SK-N-SH (cell line): ENCODE results near the gene GP1BA. TPM values are rescaled to one million over a fixed set of nuclear protein-coding genes. Genes with fewer than 3 reads are reported as not detected.

Experiments
- CTCF ChIA-PET: fragments of 300-600, 350-600 bp; formaldehyde crosslinking; extraction: SDS; loops from one replicate; lab custom pipeline; 2021; lab: Yijun Ruan, JAX
- POLR2A ChIA-PET: fragments of 350-600 bp; sonication (Branson Sonifier 250); formaldehyde crosslinking; extraction: SDS; loops from one replicate; lab custom pipeline; 2020; ENCODE audit warnings: antibody characterized with exemption, inconsistent platforms; lab: Yijun Ruan, JAX
- DNase-seq: peaks from one replicate; pipeline ENCODE4 v3.0.0; 2012
- H2AFZ ChIP-seq: fragments of 200-600 bp; sonication (generic); 2 replicates; pipeline ENCODE4 v1.8.1; 2016; ENCODE audit warnings: antibody characterized with exemption, mild to moderate bottlenecking, low read depth
- H3F3A ChIP-seq: fragments of 200-600 bp; sonication (generic); replicated peaks from 2 replicates; pipeline ENCODE3; 2016; ENCODE audit warnings: antibody characterized with exemption, mild to moderate bottlenecking; ENCODE audit not compliant: insufficient read depth
- H3K27ac ChIP-seq, 2 experiments: fragments of 200-500 bp in 1 of 2; fragments of 200-600 bp in 1 of 2; sonication (Bioruptor generic) in 1 of 2; sonication (generic), shearing (Covaris generic) in 1 of 2; 2 replicates each; pipeline versions ENCODE4 v1.5.1 to v1.6.1; 2014 to 2016; ENCODE audit warnings: low read depth in 2 of 2, inconsistent platforms in 1 of 2, low read length in 1 of 2, mild to moderate bottlenecking in 1 of 2, mixed read lengths in 1 of 2
- H3K27me3 ChIP-seq: fragments of 200-600 bp; sonication (generic), shearing (Covaris generic); 2 replicates; pipeline ENCODE4 v1.6.1; 2016; ENCODE audit warnings: mixed run types; ENCODE audit not compliant: insufficient read depth
- H3K36me3 ChIP-seq, 2 experiments: fragments of 200-500 bp in 1 of 2; fragments of 200-600 bp in 1 of 2; sonication (Bioruptor generic) in 1 of 2; sonication (generic) in 1 of 2; replicated peaks in 1 of 2; 2 replicates each; pipeline versions ENCODE3 to v1.5.1; 2014 to 2016; ENCODE audit warnings: low read length in 1 of 2, mild to moderate bottlenecking in 1 of 2; ENCODE audit not compliant: insufficient read depth in 2 of 2, control insufficient read depth in 1 of 2
- H3K4me1 ChIP-seq, 2 experiments: fragments of 200-500 bp in 1 of 2; fragments of 200-600 bp in 1 of 2; sonication (Bioruptor generic) in 1 of 2; sonication (generic), shearing (Covaris generic) in 1 of 2; 2 replicates each; pipeline versions ENCODE4 v1.5.1 to v1.6.1; 2014 to 2016; ENCODE audit warnings: low read depth in 1 of 2, low read length in 1 of 2, mixed run types in 1 of 2; ENCODE audit not compliant: insufficient read depth in 2 of 2, control insufficient read depth in 1 of 2
- H3K4me2 ChIP-seq: fragments of 200-600 bp; sonication (generic), shearing (Covaris generic); 2 replicates; pipeline ENCODE4 v1.6.1; 2017; ENCODE audit warnings: mixed run types
- H3K4me3 ChIP-seq, 2 experiments: fragments of 200-500 bp in 1 of 2; fragments of 200-600 bp in 1 of 2; sonication (Bioruptor generic) in 1 of 2; sonication (generic), shearing (Covaris generic) in 1 of 2; 2 replicates each; pipeline versions ENCODE4 v1.5.1 to v1.8.1; 2014 to 2016; ENCODE audit warnings: low read depth in 2 of 2, inconsistent platforms in 1 of 2, low read length in 1 of 2, mild to moderate bottlenecking in 1 of 2, mixed read lengths in 1 of 2, moderate library complexity in 1 of 2
- H3K79me2 ChIP-seq: fragments of 200-600 bp; sonication (generic); 2 replicates; pipeline ENCODE4 v1.8.1; 2017; ENCODE audit warnings: mild to moderate bottlenecking; ENCODE audit not compliant: insufficient read depth
- H3K9ac ChIP-seq: fragments of 200-600 bp; sonication (generic); 2 replicates; pipeline ENCODE4 v1.6.1; 2017; ENCODE audit warnings: mixed run types
- H3K9me2 ChIP-seq: fragments of 200-600 bp; sonication (generic); 2 replicates; pipeline ENCODE4 v1.6.1; 2017; ENCODE audit warnings: mixed run types
- H3K9me3 ChIP-seq: fragments of 200-600 bp; sonication (generic); 2 replicates; pipeline ENCODE4 v1.6.1; 2017; ENCODE audit warnings: mixed run types, mild to moderate bottlenecking, moderate library complexity
- H4K20me1 ChIP-seq: fragments of 200-600 bp; sonication (generic); 2 replicates; pipeline ENCODE4 v1.6.1; 2017; ENCODE audit warnings: mild to moderate bottlenecking, mixed run types; ENCODE audit not compliant: insufficient read depth
- CTCF ChIP-seq: fragments of 200-600 bp; sonication (generic); IDR thresholded peaks from 2 replicates; pipeline ENCODE4 v1.6.1; 2017; ENCODE audit warnings: antibody characterized with exemption, mild to moderate bottlenecking, moderate library complexity
- EP300 ChIP-seq, 2 experiments: IDR thresholded peaks; 2 replicates each; pipeline versions ENCODE4 v1.4.0 to v1.6.1; 2012; ENCODE audit warnings: borderline replicate concordance in 1 of 2, low read depth in 1 of 2, low read length in 1 of 2
- FOSL2 ChIP-seq: IDR thresholded peaks from 2 replicates; pipeline ENCODE4 v1.4.0; 2012; ENCODE audit warnings: low read depth, mild to moderate bottlenecking, moderate library complexity, borderline replicate concordance
- FOXM1 ChIP-seq: IDR thresholded peaks from 2 replicates; pipeline ENCODE4 v1.4.0; 2012; ENCODE audit warnings: low read depth, mild to moderate bottlenecking
- GABPA ChIP-seq: IDR thresholded peaks from 2 replicates; pipeline ENCODE4 v1.4.0; 2012; ENCODE audit warnings: low read depth, mild to moderate bottlenecking
- JUND ChIP-seq: IDR thresholded peaks from 2 replicates; pipeline ENCODE4 v1.4.0; 2012
- MAX ChIP-seq: IDR thresholded peaks from 2 replicates; pipeline ENCODE4 v1.4.0; 2012; ENCODE audit warnings: low read depth
- MEF2A ChIP-seq: IDR thresholded peaks from 2 replicates; pipeline ENCODE4 v1.4.0; 2012; ENCODE audit warnings: low read depth, borderline replicate concordance
- NFIC ChIP-seq: IDR thresholded peaks from 2 replicates; pipeline ENCODE4 v1.4.0; 2012; ENCODE audit warnings: borderline replicate concordance
- PBX3 ChIP-seq: IDR thresholded peaks from 2 replicates; pipeline ENCODE4; 2012
- RAD21 ChIP-seq: IDR thresholded peaks from 2 replicates; pipeline ENCODE4 v1.6.1; 2012; ENCODE audit warnings: mild to moderate bottlenecking, low read length
- REST ChIP-seq: IDR thresholded peaks from 2 replicates; pipeline ENCODE4 v1.6.1; 2012; ENCODE audit warnings: mild to moderate bottlenecking, low read depth, low read length, moderate library complexity
- TAF1 ChIP-seq: IDR thresholded peaks from 2 replicates; pipeline ENCODE4 v1.6.1; 2012; ENCODE audit warnings: low read depth, mild to moderate bottlenecking, low read length, moderate library complexity, borderline replicate concordance
- TEAD4 ChIP-seq: IDR thresholded peaks from 2 replicates; pipeline ENCODE4 v1.4.0; 2012; ENCODE audit warnings: mild to moderate bottlenecking, borderline replicate concordance; ENCODE audit not compliant: insufficient read depth
- USF1 ChIP-seq: IDR thresholded peaks from 2 replicates; pipeline ENCODE4 v1.4.0; 2012; ENCODE audit warnings: low read depth, borderline replicate concordance
- YY1 ChIP-seq: IDR thresholded peaks from 2 replicates; pipeline ENCODE4 v1.4.0; 2012; ENCODE audit warnings: low read depth, mild to moderate bottlenecking
- polyA plus RNA-seq, 3 experiments: library from polyadenylated mRNA; depleted of rRNA; stranded (reverse); fragments of >200 nt; gene quantifications; 2 replicates each; pipeline ENCODE4 v1.2.3, GENCODE V29; 2012

GP1BA gene
- polyA plus RNA-seq, 1 of the 3 experiments (the other 2 are of a cell fraction), result not detected

GRCh38 chr17:4978726-4979125, 46.6 kb downstream of the GP1BA start:
- Histone ChIP-seq H3K9me3 (no peaks in the 10 kb centered on the region), H3K4me3 (no peak overlapping the region), H3K36me3 (peaks cover 15 to 48% of the 10 kb centered on the region in 2 experiments), H3F3A (no peaks in the 10 kb centered on the region), H3K79me2 (no peaks in the 10 kb centered on the region), H4K20me1 (no peaks in the 10 kb centered on the region), H3K27ac (no peak overlapping the region), H3K9ac (no peak overlapping the region), H3K27me3 (no peaks in the 10 kb centered on the region), H3K4me2 (no peak overlapping the region), H2AFZ (no peak overlapping the region), H3K9me2 (no peaks in the 10 kb centered on the region), H3K4me1 (peaks cover 0 to 2% of the 10 kb centered on the region in 2 experiments; a peak in 1 of 4 replicates)
- DNase-seq, result no peak
- ChIA-PET POLR2A (no interaction called here), CTCF (interaction anchor here (1.5 to 4.0 kb wide), 5 partner anchors 8 to 84 kb away, joined by 5 to 52 read pairs (median 10); partner anchors contain the start of genes CAMTA2, ENO3 and SPAG7)
- TF ChIP-seq USF1, result no peak
- no peak for TF ChIP-seq TEAD4
- no peak for TF ChIP-seq FOSL2
- no peak for TF ChIP-seq YY1
- TF ChIP-seq JUND, result no peak
- no peak for TF ChIP-seq MAX
- TF ChIP-seq REST, result no peak
- no peak for TF ChIP-seq NFIC
- no peak for TF ChIP-seq PBX3
- TF ChIP-seq CTCF, result no peak
- TF ChIP-seq TAF1, result no peak
- no peak for TF ChIP-seq EP300 (IDR thresholded peaks at IDR 0.05; ENCODE audit: borderline replicate concordance in 1 of 2, low read depth in 1 of 2, low read length in 1 of 2)
- TF ChIP-seq MEF2A, result no peak
- TF ChIP-seq FOXM1, result no peak
- TF ChIP-seq GABPA, result no peak
- TF ChIP-seq RAD21, result no peak
